HG03045 (cell line): ENCODE data around the gene CCL5.
"Not testable (repeated sequence)": the region's sequence is repeated elsewhere in the genome, so short reads cannot be mapped to it uniquely, and the experiment has no call there.

Experiments
- ATAC-seq: cut with Tn5 transposase; IDR thresholded peaks from one replicate; pipeline ENCODE4 v1.9.1; 2021; ENCODE audit warnings: mild to moderate bottlenecking, moderate library complexity; ENCODE audit not compliant: unreplicated experiment

CCL5 gene

GRCh38 chr17:35898283-35899070, 18.3 kb upstream of the CCL5 start:
- ATAC-seq = no peak

GRCh38 chr17:35897772-35898171, 17.6 kb upstream of the CCL5 start:
- ATAC-seq = not testable (repeated sequence)

GRCh38 chr17:35895636-35896587, 15.8 kb upstream of the CCL5 start:
- no peak for ATAC-seq

DNA sequence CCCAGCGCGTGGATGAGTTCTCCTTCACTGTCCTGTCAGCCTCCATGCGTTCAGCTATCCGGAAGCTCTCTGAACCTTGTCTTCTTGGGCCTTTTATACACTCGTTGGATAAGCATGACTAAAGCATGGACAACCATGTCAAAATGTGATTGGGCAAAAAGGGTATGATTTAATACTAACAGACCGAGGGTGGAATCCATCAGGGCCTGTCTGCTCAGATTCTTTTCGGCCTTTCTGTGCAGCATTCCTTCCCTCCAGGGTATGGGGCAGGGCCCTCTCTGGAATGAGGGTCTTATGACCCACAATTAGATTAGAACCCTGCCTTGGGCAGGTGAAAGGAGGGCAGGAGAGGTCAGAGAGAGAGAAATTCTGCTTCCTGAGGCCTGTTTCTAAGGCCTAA, 14.0 kb upstream of the CCL5 start:
- ATAC-seq = no peak

- ATAC-seq = no peak
Measured at GRCh38 chr17:35893751-35894150, 13.6 kb upstream of the CCL5 start.

DNA sequence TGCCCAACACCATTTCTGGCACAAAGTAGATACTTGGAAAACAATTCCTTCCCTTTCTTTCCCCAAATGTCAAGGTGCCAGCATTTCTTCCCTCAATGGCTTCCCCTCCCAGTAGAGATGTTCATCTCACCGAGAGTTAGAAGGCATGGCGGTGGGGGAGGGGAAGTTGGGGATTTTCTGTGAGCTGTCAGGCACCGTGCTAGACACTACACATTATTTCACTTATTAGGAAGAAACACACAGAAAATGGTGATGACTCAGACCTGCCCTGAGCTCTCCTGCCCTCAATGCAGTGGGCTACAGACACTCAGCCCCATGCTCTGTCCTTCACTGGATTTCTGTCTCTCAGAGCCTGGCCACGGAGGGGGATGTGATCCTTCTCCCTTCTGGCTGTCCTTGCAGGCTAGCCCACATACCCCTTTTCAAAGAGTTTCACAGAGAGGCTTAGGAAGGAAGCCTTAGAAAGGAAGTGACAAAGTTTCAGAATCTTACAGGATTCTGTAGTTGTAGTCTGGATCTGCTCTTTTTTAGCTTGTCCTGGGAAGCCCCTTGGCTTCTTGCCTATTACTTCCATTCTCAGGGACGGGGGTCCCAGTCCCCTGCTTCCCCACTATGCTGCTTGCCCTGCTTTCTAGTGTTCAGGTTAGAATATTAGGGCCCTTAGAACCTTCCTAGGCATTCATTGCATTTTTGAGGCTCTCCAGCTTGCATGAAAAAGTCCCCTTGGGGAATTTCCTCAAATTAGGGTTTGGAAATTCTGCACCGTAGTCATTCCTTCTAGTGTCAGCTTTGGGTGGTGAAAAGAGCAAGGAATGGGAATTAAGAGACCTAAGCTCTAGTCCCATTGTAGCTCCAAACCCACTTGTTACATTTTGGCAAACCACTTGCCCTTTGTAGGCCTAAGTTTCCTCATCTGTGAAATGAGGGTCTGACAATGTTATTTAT, 12.2 kb upstream of the CCL5 start:
- ATAC-seq = no peak

GRCh38 chr17:35891269-35891668, 11.1 kb upstream of the CCL5 start:
- ATAC-seq = no peak

DNA sequence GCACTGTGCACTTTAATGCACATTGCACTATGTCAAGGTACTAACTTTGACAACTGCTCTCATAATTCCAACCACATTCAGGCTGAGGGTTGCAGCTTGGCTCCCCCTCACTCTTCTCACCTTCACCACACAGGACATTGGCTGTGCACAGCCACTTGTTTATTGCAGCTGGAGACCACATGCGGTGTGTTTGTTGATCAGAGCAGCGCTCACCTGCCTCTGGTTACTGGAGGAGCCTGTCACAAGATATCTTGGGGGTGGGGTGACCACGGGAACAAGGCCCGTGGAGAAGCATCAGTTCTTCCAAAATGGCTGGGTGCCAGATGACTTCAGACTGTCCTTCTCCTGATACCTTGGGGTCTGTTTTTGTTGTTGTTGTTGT, 10.6 kb upstream of the CCL5 start:
- no peak for ATAC-seq

DNA sequence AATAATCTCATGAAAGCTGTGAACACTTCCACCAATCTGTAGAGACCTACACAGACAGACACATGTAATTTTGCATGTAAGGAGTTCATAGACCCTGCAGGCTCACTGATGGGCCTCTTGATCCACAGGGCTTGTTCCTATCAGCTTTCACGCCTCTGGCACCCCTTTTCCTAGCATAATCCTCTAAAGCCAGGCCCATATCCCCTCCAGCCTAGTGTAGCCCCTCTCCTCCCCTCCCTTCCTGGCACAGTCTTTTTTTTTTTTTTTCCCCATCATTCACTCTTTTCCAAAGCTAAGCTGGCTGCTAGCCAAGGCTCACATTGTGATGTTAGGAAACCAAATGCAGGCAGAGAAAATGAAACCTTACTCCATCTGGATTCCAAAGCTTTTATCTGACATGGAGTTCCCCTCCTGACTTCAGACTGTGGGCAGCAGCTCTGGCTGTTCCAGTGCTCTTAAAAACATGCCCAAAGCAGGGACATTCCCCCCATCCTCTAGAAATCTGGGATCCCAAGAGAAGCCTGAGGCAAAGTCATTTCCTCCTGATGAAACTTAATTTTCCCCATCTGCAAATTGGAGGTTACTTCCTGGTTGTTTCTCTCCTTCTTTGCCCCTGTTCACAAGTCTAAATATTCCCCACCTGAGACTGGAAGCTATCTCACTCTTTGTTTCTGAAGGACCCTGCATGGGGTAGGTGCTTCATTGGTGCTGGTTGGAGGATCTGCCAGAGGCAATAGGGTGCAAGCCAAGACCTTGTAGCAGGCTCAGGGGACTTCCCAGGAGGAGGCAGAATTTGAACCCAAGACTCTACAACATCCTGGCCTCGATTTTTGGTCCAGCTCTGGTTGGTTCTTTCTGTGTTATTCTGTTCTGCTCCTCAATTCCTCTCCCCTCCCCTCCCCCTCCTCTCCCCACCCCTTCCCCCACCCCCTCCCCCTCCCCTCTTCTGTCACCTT, 9.9 kb upstream of the CCL5 start:
- ATAC-seq = no peak

- no peak for ATAC-seq
Measured at GRCh38 chr17:35889241-35889640, 9.1 kb upstream of the CCL5 start.

DNA sequence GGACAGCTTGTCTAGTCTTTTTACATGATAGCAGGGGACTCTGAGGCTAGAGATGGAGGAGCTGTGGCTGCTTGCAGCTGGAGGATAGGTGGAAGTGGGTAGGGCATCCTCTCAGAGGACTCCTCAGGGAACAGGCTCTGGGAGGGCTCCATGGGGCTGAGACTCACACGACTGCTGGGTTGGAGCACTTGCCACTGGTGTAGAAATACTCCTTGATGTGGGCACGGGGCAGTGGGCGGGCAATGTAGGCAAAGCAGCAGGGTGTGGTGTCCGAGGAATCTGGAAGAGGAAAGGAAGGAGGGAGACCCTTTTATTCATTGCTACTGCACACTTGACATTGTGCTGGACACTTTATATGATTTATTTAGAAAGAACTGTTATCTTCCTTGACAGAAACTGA, 1.8 kb downstream of the CCL5 start:
- no peak for ATAC-seq

DNA sequence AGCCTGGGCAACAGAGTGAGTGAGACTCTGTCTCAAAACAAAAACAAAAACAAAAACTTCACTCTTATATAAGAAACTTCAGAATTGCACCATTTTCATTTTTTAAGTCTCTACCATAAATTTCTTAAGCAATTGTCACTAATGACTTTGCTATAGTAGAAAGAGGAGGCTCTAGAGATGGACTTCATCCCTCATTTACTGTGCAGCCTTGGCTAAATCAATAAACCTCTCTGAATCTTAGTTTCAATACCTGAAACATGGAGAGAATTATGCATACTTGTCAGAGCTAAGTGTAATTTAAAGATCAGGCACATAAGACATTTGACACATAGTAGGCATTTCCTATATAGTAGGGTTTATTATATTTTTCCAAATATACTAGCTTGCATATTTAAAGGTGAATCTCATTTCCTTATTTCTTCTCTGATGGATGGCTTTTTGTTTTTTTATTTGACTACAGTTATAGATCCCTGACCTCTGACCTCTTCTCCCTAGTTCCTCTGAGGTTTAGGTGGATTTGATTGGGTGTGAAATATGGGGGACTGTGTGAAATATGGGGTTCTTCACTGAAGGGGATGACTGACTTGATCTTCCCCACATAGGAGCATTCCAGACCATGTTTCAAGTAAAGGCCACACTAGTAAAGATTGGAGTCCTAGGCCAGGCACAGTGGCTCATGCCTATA, 2.7 kb downstream of the CCL5 start:
- no peak for ATAC-seq

DNA sequence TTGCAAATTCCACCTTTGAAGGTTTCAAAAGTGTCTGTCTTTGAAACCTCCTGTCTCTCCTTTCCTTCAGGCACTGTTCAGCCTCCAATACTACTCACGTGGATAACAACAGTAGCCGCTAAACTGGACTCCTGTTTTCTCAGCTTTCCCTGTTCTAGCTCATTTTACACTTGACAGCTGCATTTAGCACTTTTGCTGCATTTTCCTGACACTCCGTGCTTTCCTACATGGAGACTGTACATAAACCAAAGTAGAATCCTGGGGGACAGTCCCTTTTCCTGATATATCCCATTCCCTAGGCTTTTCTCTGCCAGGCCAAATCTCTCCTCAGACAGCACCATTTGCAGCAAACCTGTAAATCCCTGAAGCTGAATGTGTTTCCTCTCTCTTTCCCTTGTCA, 3.6 kb downstream of the CCL5 start:
- no peak for ATAC-seq

DNA sequence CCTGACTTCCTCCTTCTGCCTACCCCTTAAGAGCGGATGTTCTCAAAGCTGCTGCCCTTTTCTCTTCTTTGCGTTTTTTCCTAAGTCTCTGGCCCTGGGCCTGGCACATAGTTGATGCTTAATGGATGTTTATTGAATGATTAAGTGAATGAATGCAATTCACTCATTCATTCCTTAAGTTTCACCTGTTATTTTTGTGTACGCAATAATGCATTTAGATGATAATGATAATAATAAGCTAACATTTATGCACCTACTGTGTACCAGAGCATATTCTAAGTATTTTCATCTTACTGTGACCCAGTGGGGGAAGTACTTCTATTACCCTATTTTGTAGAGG, 4.4 kb downstream of the CCL5 start:
- ATAC-seq = no peak

DNA sequence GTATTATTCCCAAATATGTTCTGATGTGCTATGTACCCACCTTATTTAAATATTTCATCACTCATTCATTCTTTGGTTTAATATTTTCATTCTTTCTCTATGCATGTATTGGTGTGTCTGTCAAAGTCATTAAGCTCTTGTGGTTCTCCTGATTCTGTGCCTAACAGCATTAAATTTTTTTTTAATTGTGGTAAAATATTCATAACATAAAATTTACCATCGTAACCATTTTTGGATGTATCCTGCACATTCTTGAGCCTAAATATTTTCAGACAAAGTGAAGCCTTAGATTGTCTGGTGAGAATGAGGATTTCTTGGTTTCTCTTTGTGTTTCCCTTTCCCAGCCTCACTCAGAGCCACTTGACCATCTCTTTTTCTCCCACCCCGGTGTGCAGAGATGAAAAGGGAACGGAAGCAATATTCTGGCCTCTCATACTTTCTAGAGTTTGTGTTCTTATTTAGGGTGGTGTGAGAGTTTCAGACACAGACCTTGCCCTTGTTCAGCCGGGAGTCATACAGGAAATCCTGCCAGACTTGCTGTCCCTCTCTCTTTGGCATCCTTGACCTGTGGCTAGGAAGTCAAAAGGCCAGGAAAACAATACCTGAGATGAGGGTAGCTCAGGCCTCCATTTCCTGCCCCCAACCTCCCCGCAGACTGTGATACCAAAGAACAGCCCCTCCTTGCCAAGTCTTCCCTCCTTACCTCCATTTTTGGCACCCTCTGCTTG, 4.9 kb downstream of the CCL5 start:
- ATAC-seq = no peak

GRCh38 chr17:35872196-35872980, 7.8 kb downstream of the CCL5 start:
- ATAC-seq = no peak

DNA sequence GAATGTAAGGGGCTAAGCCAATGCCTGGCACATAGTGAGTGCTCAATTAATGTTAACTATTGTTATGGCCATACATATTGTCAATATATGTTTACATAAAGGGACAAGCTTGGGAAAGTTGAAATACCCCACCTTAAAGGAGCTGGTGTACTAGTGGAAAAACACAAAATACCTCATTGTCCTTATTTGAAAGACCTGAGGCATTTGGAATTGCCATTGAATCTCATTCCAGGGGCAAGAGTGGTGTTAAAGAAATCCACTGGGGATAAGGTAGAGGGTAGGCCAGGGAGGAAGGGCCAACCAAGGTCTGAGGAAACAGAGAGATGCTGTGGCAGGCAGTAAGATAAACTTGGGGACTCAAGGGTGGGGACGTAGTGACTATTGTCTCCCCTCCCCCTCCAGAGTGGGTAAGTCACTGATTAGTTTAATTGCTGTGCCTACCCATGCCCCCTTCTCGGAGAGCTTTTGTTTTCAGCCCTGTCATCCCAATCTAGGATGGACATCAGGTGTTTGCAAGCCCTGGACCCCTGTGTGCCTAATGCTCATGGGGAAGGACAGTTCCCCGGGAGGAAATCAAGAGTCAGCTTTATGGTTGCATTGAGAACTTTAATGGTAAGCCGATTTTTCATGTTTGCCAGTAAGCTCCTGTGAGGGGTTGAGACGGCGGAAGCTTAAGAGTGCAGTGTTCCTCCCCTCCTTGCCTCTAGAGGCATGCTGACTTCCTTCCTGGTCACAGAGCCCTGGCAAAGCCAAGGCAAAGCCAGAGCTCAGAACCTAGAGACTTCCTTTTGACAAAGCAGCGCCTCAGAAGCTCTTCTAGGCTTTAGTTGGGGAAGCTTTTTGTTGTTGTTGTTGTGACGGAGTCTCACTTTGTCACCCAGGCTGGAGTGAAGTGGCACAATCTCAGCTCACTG, 9.0 kb downstream of the CCL5 start:
- ATAC-seq = no peak
